H1 (cell line): ENCODE results near the gene YWHAE. TPM values are rescaled to one million over a fixed set of nuclear protein-coding genes. Genes with fewer than 3 reads are reported as not detected.

Experiments used
- CTCF ChIA-PET: fragments of 300-600 bp; sonication (Branson Sonifier 250); formaldehyde crosslinking; loops from one replicate; lab custom pipeline; 2021; ENCODE audit not compliant: partially characterized antibody; lab: Charles Lee
- POLR2A ChIA-PET: fragments of 300-600 bp; sonication (Branson Sonifier 250); formaldehyde crosslinking; loops from one replicate; lab custom pipeline; 2021; ENCODE audit warnings: inconsistent platforms; ENCODE audit not compliant: partially characterized antibody; lab: Charles Lee
- DNase-seq, 2 experiments: peaks; one replicate each; pipeline versions ENCODE4 v3.0.0 to v3.0.0-alpha.2; 2010 to 2022; ENCODE audit warnings: low spot score in 2 of 2, low read depth in 1 of 2, mixed read lengths in 1 of 2
- FAIRE-seq: peaks from 2 replicates; lab custom pipeline; 2011; peaks lifted over from hg19 to GRCh38; lab: Jason Lieb, UNC
- H2AFZ ChIP-seq: 2 replicates; pipeline ENCODE4 v1.8.1; 2012; ENCODE audit warnings: low read length, inconsistent platforms
- H2AK5ac ChIP-seq: 2 replicates; pipeline ENCODE4 v1.6.1; 2013; ENCODE audit warnings: low read depth, low read length
- H2BK120ac ChIP-seq: replicated peaks from 2 replicates; pipeline ENCODE3; 2013; ENCODE audit warnings: low read depth, low read length, inconsistent platforms
- H2BK12ac ChIP-seq: 2 replicates; pipeline ENCODE4 v1.6.1; 2013; ENCODE audit warnings: low read depth, low read length
- H2BK15ac ChIP-seq: 2 replicates; pipeline ENCODE4 v1.6.1; 2013; ENCODE audit warnings: low read length
- H2BK20ac ChIP-seq: 2 replicates; pipeline ENCODE4 v1.6.1; 2013; ENCODE audit warnings: low read length
- H2BK5ac ChIP-seq: 2 replicates; pipeline ENCODE4 v1.6.1; 2013; ENCODE audit warnings: low read depth, low read length
- H3K14ac ChIP-seq: 2 replicates; pipeline ENCODE4 v1.6.1; 2013; ENCODE audit warnings: inconsistent platforms; ENCODE audit not compliant: insufficient read length
- H3K18ac ChIP-seq: 2 replicates; pipeline ENCODE4 v1.6.1; 2013; ENCODE audit warnings: low read length; ENCODE audit errors: extremely low read depth
- H3K23ac ChIP-seq: 2 replicates; pipeline ENCODE4 v1.6.1; 2013; ENCODE audit warnings: inconsistent platforms; ENCODE audit not compliant: insufficient read length
- H3K23me2 ChIP-seq: 2 replicates; pipeline ENCODE4 v1.6.1; 2013; ENCODE audit warnings: low read depth, low read length
- H3K27ac ChIP-seq: 2 replicates; pipeline ENCODE4 v1.6.1; 2011; ENCODE audit warnings: low read depth, low read length, inconsistent platforms
- H3K27me3 ChIP-seq, 4 experiments: replicated peaks in 1 of 4; 1 replicate in 1 of 4; 2 replicates in 3 of 4; pipeline versions ENCODE4 v1.6.1 to v1.8.1; 2011 to 2013; ENCODE audit warnings: low read length in 3 of 4, mild to moderate bottlenecking in 3 of 4, inconsistent platforms in 2 of 4, mixed read lengths in 2 of 4, moderate library complexity in 1 of 4; ENCODE audit not compliant: control insufficient read depth in 3 of 4, insufficient read depth in 3 of 4; ENCODE audit errors: extremely low read depth in 1 of 4
- H3K36me3 ChIP-seq, 4 experiments: 2 replicates each; pipeline versions ENCODE4 v1.6.1 to v1.8.1; 2011 to 2013; ENCODE audit warnings: mild to moderate bottlenecking in 4 of 4, low read length in 3 of 4, moderate library complexity in 2 of 4, control low read depth in 1 of 4, inconsistent platforms in 1 of 4; ENCODE audit not compliant: insufficient read depth in 4 of 4, control insufficient read depth in 2 of 4
- H3K4ac ChIP-seq: replicated peaks from 2 replicates; pipeline ENCODE3; 2013; ENCODE audit warnings: low read length, low read depth, mixed read lengths, inconsistent platforms; ENCODE audit not compliant: insufficient read length
- H3K4me1 ChIP-seq, 4 experiments: replicated peaks in 1 of 4; 1 replicate in 1 of 4; 2 replicates in 3 of 4; pipeline versions ENCODE4 v1.6.1 to v1.8.1; 2011 to 2013; ENCODE audit warnings: low read length in 3 of 4, inconsistent platforms in 2 of 4, mixed read lengths in 1 of 4; ENCODE audit not compliant: insufficient read depth in 4 of 4, control insufficient read depth in 3 of 4
- H3K4me2 ChIP-seq, 2 experiments: 2 replicates each; pipeline versions ENCODE4 v1.6.1 to v1.8.1; 2011 to 2013; ENCODE audit warnings: low read depth in 2 of 2, low read length in 2 of 2, control low read depth in 1 of 2, inconsistent platforms in 1 of 2, mild to moderate bottlenecking in 1 of 2; ENCODE audit not compliant: insufficient read depth in 1 of 2
- H3K4me3 ChIP-seq, 4 experiments: fragments of 200-600, 300-600 bp in 1 of 4; sonication (generic), shearing (Covaris generic), sonication (Bioruptor Twin) in 1 of 4; 2 replicates each; pipeline versions ENCODE4 v1.5.1 to v1.8.1; 2011 to 2016; ENCODE audit warnings: low read length in 4 of 4, low read depth in 3 of 4, control low read depth in 2 of 4, inconsistent platforms in 2 of 4, mild to moderate bottlenecking in 2 of 4, mixed read lengths in 1 of 4, moderate library complexity in 1 of 4; ENCODE audit not compliant: insufficient read depth in 2 of 4; ENCODE audit errors: extremely low read depth in 1 of 4
- H3K56ac ChIP-seq: replicated peaks from 2 replicates; pipeline ENCODE3; 2013; ENCODE audit warnings: low read depth, mild to moderate bottlenecking, mixed read lengths, low read length, inconsistent platforms; ENCODE audit not compliant: insufficient read length
- H3K79me1 ChIP-seq: 2 replicates; pipeline ENCODE4 v1.6.1; 2013; ENCODE audit warnings: low read depth, low read length, control low read depth
- H3K79me2 ChIP-seq, 2 experiments: 2 replicates each; pipeline versions ENCODE4 v1.6.1 to v1.8.1; 2012 to 2013; ENCODE audit warnings: low read length in 2 of 2, mild to moderate bottlenecking in 2 of 2, inconsistent platforms in 1 of 2; ENCODE audit not compliant: insufficient read depth in 2 of 2, control insufficient read depth in 1 of 2
- H3K9ac ChIP-seq, 4 experiments: replicated peaks in 1 of 4; 1 replicate in 1 of 4; 2 replicates in 3 of 4; pipeline versions ENCODE4 v1.6.1 to v1.8.1; 2011 to 2013; ENCODE audit warnings: low read depth in 3 of 4, low read length in 3 of 4, control low read depth in 2 of 4, mild to moderate bottlenecking in 2 of 4, moderate library complexity in 2 of 4, inconsistent platforms in 1 of 4; ENCODE audit errors: extremely low read depth in 1 of 4
- H3K9me3 ChIP-seq, 2 experiments: 2 replicates each; pipeline versions ENCODE4 v1.6.1 to v1.8.1; 2012 to 2013; ENCODE audit warnings: mild to moderate bottlenecking in 2 of 2, moderate library complexity in 2 of 2, control low read depth in 1 of 2, inconsistent platforms in 1 of 2, low read depth in 1 of 2, low read length in 1 of 2, mixed read lengths in 1 of 2; ENCODE audit not compliant: insufficient read depth in 2 of 2
- H4K20me1 ChIP-seq, 2 experiments: replicated peaks in 1 of 2; 2 replicates each; pipeline versions ENCODE3 to v1.8.1; 2011 to 2013; ENCODE audit warnings: inconsistent platforms in 2 of 2, low read length in 2 of 2, mild to moderate bottlenecking in 1 of 2; ENCODE audit not compliant: insufficient read depth in 2 of 2, control insufficient read depth in 1 of 2
- H4K5ac ChIP-seq: 2 replicates; pipeline ENCODE4 v1.6.1; 2013; ENCODE audit warnings: low read length, low read depth, mixed read lengths, inconsistent platforms; ENCODE audit not compliant: insufficient read length
- H4K8ac ChIP-seq: 2 replicates; pipeline ENCODE4 v1.8.0; 2013; ENCODE audit warnings: mild to moderate bottlenecking, moderate library complexity, low read length, inconsistent platforms; ENCODE audit not compliant: insufficient read depth; ENCODE audit errors: extremely low read depth
- H4K91ac ChIP-seq: replicated peaks from 2 replicates; pipeline ENCODE3; 2013; ENCODE audit warnings: low read length, mixed read lengths, inconsistent platforms; ENCODE audit not compliant: insufficient read length
- ATF2 ChIP-seq: IDR thresholded peaks from 2 replicates; pipeline ENCODE4 v1.6.1; 2012; ENCODE audit warnings: low read length, inconsistent platforms
- BCL11A ChIP-seq, 2 experiments: IDR thresholded peaks; one replicate each; pipeline ENCODE4 v1.6.1; 2011; ENCODE audit warnings: low read depth in 2 of 2, low read length in 2 of 2, mild to moderate bottlenecking in 2 of 2
- CTCF ChIP-seq, 3 experiments: IDR thresholded peaks; 1 replicate in 2 of 3; 2 replicates in 1 of 3; pipeline versions ENCODE4 v1.5.1 to v1.6.1; 2011; ENCODE audit warnings: low read length in 3 of 3, mild to moderate bottlenecking in 3 of 3, inconsistent platforms in 2 of 3, low read depth in 1 of 3, moderate library complexity in 1 of 3; ENCODE audit not compliant: insufficient read depth in 1 of 3; ENCODE audit errors: control extremely low read depth in 1 of 3
- GTF2F1 ChIP-seq: IDR thresholded peaks from 2 replicates; pipeline ENCODE4 v1.6.1; 2012; ENCODE audit warnings: low read depth, low read length, improper control_type of control experiment, borderline replicate concordance
- JUN ChIP-seq: IDR thresholded peaks from 2 replicates; pipeline ENCODE4 v1.6.1; 2011; ENCODE audit warnings: low read depth, mild to moderate bottlenecking, improper control_type of control experiment, low read length
- RFX5 ChIP-seq: IDR thresholded peaks from 2 replicates; pipeline ENCODE4 v1.6.1; 2011; ENCODE audit warnings: low read depth, low read length, improper control_type of control experiment, borderline replicate concordance
- RXRA ChIP-seq: IDR thresholded peaks from 2 replicates; pipeline ENCODE4 v1.6.1; 2011; ENCODE audit warnings: low read depth, mild to moderate bottlenecking, low read length, moderate library complexity; ENCODE audit not compliant: insufficient read depth
- SIRT6 ChIP-seq: IDR thresholded peaks from one replicate; pipeline ENCODE4 v1.7.1; 2012; ENCODE audit warnings: low read length, inconsistent platforms
- SRF ChIP-seq: IDR thresholded peaks from 2 replicates; pipeline ENCODE4 v1.6.1; 2011; ENCODE audit warnings: mild to moderate bottlenecking, low read depth, low read length, moderate library complexity
- YY1 ChIP-seq: IDR thresholded peaks from 2 replicates; pipeline ENCODE4 v1.6.1; 2011; ENCODE audit warnings: low read depth, mild to moderate bottlenecking, low read length
- WGBS, 2 experiments: shearing (Covaris generic) in 1 of 2; methylation state at CpG; one replicate each; pipeline versions ENCODE4 v1.1.6 to v1.1.7; 2013 to 2015; ENCODE audit warnings: low lambda C conversion rate in 2 of 2, mixed read lengths in 2 of 2, inconsistent platforms in 1 of 2, low coverage in 1 of 2, missing lambda C conversion rate in 1 of 2; ENCODE audit not compliant: insufficient replicate concordance in 2 of 2, insufficient coverage in 1 of 2, insufficient read length in 1 of 2; ENCODE audit errors: extremely low coverage in 1 of 2, missing lambda C conversion rate in 1 of 2; 5-methylcytosine and 5-hydroxymethylcytosine counted together
- polyA plus RNA-seq, 7 experiments: library from polyadenylated mRNA; depleted of rRNA in 3 of 7; stranded (reverse) in 5 of 7; unstranded in 2 of 7; fragments of >200 nt in 5 of 7; fragments of 200-250 nt in 2 of 7; gene quantifications; 1 replicate in 5 of 7; 2 replicates in 1 of 7; 4 replicates in 1 of 7; pipeline versions ENCODE4 v1.2.1 to v1.2.3, GENCODE V29; 2011 to 2013; ENCODE audit warnings: missing spikeins in 2 of 7, mixed read lengths in 2 of 7
- total RNA-seq: library from RNA; stranded (reverse); fragmentation: NEBNext Ultra II Directional; extraction: Animal tissue kit (Norgen Biotek cat#: 25700); gene quantifications from 2 replicates; pipeline ENCODE4 v1.2.1, GENCODE V29; 2021

YWHAE gene
- total and polyA plus RNA-seq, 2 of the 8 experiments (the other 6 are each of a cell fraction or from before 2014, with no cell fraction given): 559 to 1,186 TPM

GRCh38 chr17:1354030-1354429 is 46.0 kb downstream of the YWHAE start:
- H2AK5ac ChIP-seq: no peak overlapping the region
- peaks cover 6% of the 10 kb centered on the region; the same call in 1 of the 2 replicates for H3K79me1 ChIP-seq
- no peak overlapping the region for H3K18ac ChIP-seq
- no peak overlapping the region for H2BK20ac ChIP-seq
- no peak overlapping the region for H4K8ac ChIP-seq
- FAIRE-seq (no peak), DNase-seq (no peak)
- no peaks in the 10 kb centered on the region for H3K4me1 ChIP-seq
- no peak overlapping the region for H4K91ac ChIP-seq
- peaks cover 2% of the 10 kb centered on the region; the same call in 1 of the 2 replicates for H3K23me2 ChIP-seq
- no peaks in the 10 kb centered on the region for H3K27me3 ChIP-seq
- no peak overlapping the region for H3K14ac ChIP-seq
- no peak overlapping the region for H2BK12ac ChIP-seq
- H3K4me2 ChIP-seq: no peak overlapping the region
- CTCF ChIA-PET: interaction anchor here (0.6 to 4.9 kb wide), 3 partner anchors 10 to 163 kb away, joined by 3 to 36 read pairs (median 3); no protein-coding TSS in a partner anchor
- no peaks in the 10 kb centered on the region for H3K9me3 ChIP-seq
- no peak overlapping the region for H3K56ac ChIP-seq
- 96% methylated on average over 7 of the region's 7 CpGs; no CpG with 5 or more reads in 1 of the 2 experiments for WGBS, 2 experiments
- H3K27ac ChIP-seq: no peak overlapping the region
- no peak overlapping the region for H2AFZ ChIP-seq
- H2BK15ac ChIP-seq: no peak overlapping the region
- no peak overlapping the region for H3K9ac ChIP-seq
- H2BK5ac ChIP-seq: no peak overlapping the region
- H4K20me1 ChIP-seq: peaks cover 11 to 14% of the 10 kb centered on the region in 2 experiments
- no peak overlapping the region for H4K5ac ChIP-seq
- H3K79me2 ChIP-seq: peaks cover 7 to 78% of the 10 kb centered on the region in 2 experiments; a peak in 3 of 4 replicates
- no peak overlapping the region for H3K23ac ChIP-seq
- no peak overlapping the region for H2BK120ac ChIP-seq
- H3K4ac ChIP-seq: no peak overlapping the region
- H3K4me3 ChIP-seq: no peak overlapping the region
- POLR2A ChIA-PET: interaction anchor here (1.2 kb wide), 1 partner anchor 8 kb away, joined by 3 read pairs; no protein-coding TSS in a partner anchor
- H3K36me3 ChIP-seq: peaks cover 16 to 80% (median 51%) of the 10 kb centered on the region in 4 experiments; a peak in 7 of 8 replicates
- TF ChIP-seq RXRA: no peak
- no peak for TF ChIP-seq CTCF (IDR thresholded peaks at IDR 0.05; ENCODE audit: control extremely low read depth in 1 of 3, insufficient read depth in 1 of 3, low read depth in 1 of 3, low read length in 3 of 3)
- no peak for TF ChIP-seq RFX5
- TF ChIP-seq SIRT6: no peak
- no peak for TF ChIP-seq SRF
- no peak for TF ChIP-seq YY1
- TF ChIP-seq ATF2: no peak
- no peak for TF ChIP-seq JUN
- TF ChIP-seq GTF2F1: no peak
- TF ChIP-seq BCL11A (IDR thresholded peaks at IDR 0.05; ENCODE audit: low read depth in 2 of 2, low read length in 2 of 2): no peak
